ENCODE data around the gene PICALM. TPM values are rescaled to one million over a fixed set of nuclear protein-coding genes. Genes with fewer than 3 reads are reported as not detected.

The PICALM gene
- total RNA-seq, 4 donors from 2014 or later = 287 to 339 (median 313) TPM

GRCh38 chr11:85991508-85991907, 77.4 kb downstream of the PICALM start:
- no peaks in the 10 kb centered on the region for H3K9me3 ChIP-seq
- TF ChIP-seq CTCF (IDR thresholded peaks at IDR 0.05) = no peak
- TF ChIP-seq EP300 (IDR thresholded peaks at IDR 0.05) = no peak
- no peak for TF ChIP-seq POLR2A (IDR thresholded peaks at IDR 0.05)
- WGBS, 2 donors = 86 to 95% methylated on average over 2 of the region's 2 CpGs
- H3K4me3 ChIP-seq = no peak overlapping the region
- no peaks in the 10 kb centered on the region for H3K27me3 ChIP-seq
- peaks cover 0 to 24% (median 2%) of the 10 kb centered on the region in 4 donors for H3K4me1 ChIP-seq
- H3K36me3 ChIP-seq = peaks cover 0 to 39% (median 0%) of the 10 kb centered on the region in 3 donors
- H3K27ac ChIP-seq = no peak overlapping the region
- DNase-seq (ENCODE audit: low spot score in 2 of 2) = no peak

GRCh38 chr11:85989746-85990145, 79.1 kb downstream of the PICALM start:
- no peaks in the 10 kb centered on the region for H3K27me3 ChIP-seq
- WGBS, 2 donors = 85 to 86% methylated on average over 2 of the region's 2 CpGs
- no peak for DNase-seq (ENCODE audit: low spot score in 2 of 2)
- H3K4me3 ChIP-seq = no peak overlapping the region
- H3K36me3 ChIP-seq = peaks cover 0 to 30% (median 0%) of the 10 kb centered on the region in 3 donors
- H3K4me1 ChIP-seq = peaks cover 0 to 27% (median 2%) of the 10 kb centered on the region in 4 donors
- no peak for TF ChIP-seq POLR2A (IDR thresholded peaks at IDR 0.05)
- TF ChIP-seq EP300 (IDR thresholded peaks at IDR 0.05) = no peak
- TF ChIP-seq CTCF (IDR thresholded peaks at IDR 0.05) = no peak
- no peak overlapping the region for H3K27ac ChIP-seq
- no peaks in the 10 kb centered on the region for H3K9me3 ChIP-seq

GRCh38 chr11:85988780-85989179, 80.1 kb downstream of the PICALM start:
- Histone ChIP-seq H3K9me3 (no peaks in the 10 kb centered on the region), H3K4me1 (peaks cover 0 to 37% (median 2%) of the 10 kb centered on the region in 4 donors), H3K27me3 (no peaks in the 10 kb centered on the region), H3K27ac (peak overlapping the region in 1 of 4 donors; percentile 17), H3K4me3 (no peak overlapping the region), H3K36me3 (peaks cover 0 to 25% (median 0%) of the 10 kb centered on the region in 3 donors)
- no peak for DNase-seq (ENCODE audit: low spot score in 2 of 2)
- 63 to 67% methylated on average over 3 of the region's 3 CpGs for WGBS, 2 donors
- TF ChIP-seq CTCF (IDR thresholded peaks at IDR 0.05) (no peak), POLR2A (IDR thresholded peaks at IDR 0.05) (no peak), EP300 (IDR thresholded peaks at IDR 0.05) (no peak)

- H3K27me3 ChIP-seq = no peaks in the 10 kb centered on the region
- peaks cover 0 to 65% (median 14%) of the 10 kb centered on the region in 4 donors for H3K4me1 ChIP-seq
- peak; percentile 72 to 90 for TF ChIP-seq EP300 (IDR thresholded peaks at IDR 0.05)
- TF ChIP-seq POLR2A (IDR thresholded peaks at IDR 0.05) = no peak
- TF ChIP-seq CTCF (IDR thresholded peaks at IDR 0.05) = no peak
- H3K36me3 ChIP-seq = peaks cover 0 to 42% (median 9%) of the 10 kb centered on the region in 3 donors
- no peak for DNase-seq (ENCODE audit: low spot score in 2 of 2)
- no peak overlapping the region for H3K4me3 ChIP-seq
- 20 to 25% methylated on average over 4 of the region's 4 CpGs for WGBS, 2 donors
- no peaks in the 10 kb centered on the region for H3K9me3 ChIP-seq
- H3K27ac ChIP-seq = peak overlapping the region; percentile 27 to 85 (median 69)
These were observed 91.1 kb downstream of the PICALM start for GRCh38 chr11:85977751-85978160.

GRCh38 chr11:85976525-85976924, 92.4 kb downstream of the PICALM start:
- TF ChIP-seq CTCF (IDR thresholded peaks at IDR 0.05) (no peak), EP300 (IDR thresholded peaks at IDR 0.05) (no peak), POLR2A (IDR thresholded peaks at IDR 0.05) (no peak)
- 89 to 91% methylated on average over 1 of the region's 1 CpG for WGBS, 2 donors
- peaks cover 0 to 65% (median 14%) of the 10 kb centered on the region in 4 donors for H3K4me1 ChIP-seq
- peak overlapping the region; percentile 27 to 85 (median 69) for H3K27ac ChIP-seq
- no peaks in the 10 kb centered on the region for H3K27me3 ChIP-seq
- H3K36me3 ChIP-seq = peaks cover 0 to 45% (median 7%) of the 10 kb centered on the region in 3 donors
- no peaks in the 10 kb centered on the region for H3K9me3 ChIP-seq
- no peak for DNase-seq (ENCODE audit: low spot score in 2 of 2)
- no peak overlapping the region for H3K4me3 ChIP-seq

All from tibial nerve (tissue), 4 donors.